Neural crest cell (in vitro differentiated cells): ENCODE results near the gene CLIC6. TPM values are rescaled to one million over a fixed set of nuclear protein-coding genes. Genes with fewer than 3 reads are reported as not detected.

ENCODE experiments used
- DNase-seq: peaks from one replicate; pipeline ENCODE4 v3.0.0; 2021; ENCODE audit warnings: low read depth, mixed read lengths, low spot score
- H3K27ac Mint-ChIP-seq: one replicate; pipeline ENCODE4 v1.8.0; 2021; ENCODE audit warnings: mild to moderate bottlenecking, mixed read lengths; ENCODE audit not compliant: unreplicated experiment
- H3K27me3 Mint-ChIP-seq: 2 replicates; pipeline ENCODE4 v1.8.0; 2021; ENCODE audit warnings: low read depth, mild to moderate bottlenecking, mixed read lengths
- H3K36me3 Mint-ChIP-seq: 2 replicates; pipeline ENCODE4 v1.8.0; 2021; ENCODE audit warnings: low read depth, mild to moderate bottlenecking, mixed read lengths
- H3K4me1 Mint-ChIP-seq: 2 replicates; pipeline ENCODE4 v1.8.0; 2021; ENCODE audit warnings: mixed read lengths
- H3K4me3 Mint-ChIP-seq: one replicate; pipeline ENCODE4 v1.8.0; 2021; ENCODE audit warnings: mild to moderate bottlenecking, mixed read lengths
- H3K9me3 Mint-ChIP-seq: 2 replicates; pipeline ENCODE4 v1.8.0; 2021; ENCODE audit warnings: mixed read lengths
- total RNA-seq: library from RNA; stranded (reverse); gene quantifications from 2 replicates; pipeline ENCODE4 v1.2.1, GENCODE V29; 2021
- TF ChIP-seq, protein P1 (sequence below): fragments of 200-600 bp; sonication (generic); conservative IDR thresholded peaks from 2 replicates; pipeline ENCODE4 v1.5.0; 2021; ENCODE audit warnings: antibody characterized with exemption, mild to moderate bottlenecking

The CLIC6 gene
- total RNA-seq, 1 donor from 2014 or later: 0.19 TPM

GRCh38 chr21:34679051-34679450 is 10.3 kb downstream of the CLIC6 start:
- no peak for DNase-seq
- no peak overlapping the region for H3K27ac Mint-ChIP-seq
- peaks cover 4% of the 10 kb centered on the region for H3K36me3 Mint-ChIP-seq
- no peaks in the 10 kb centered on the region for H3K4me1 Mint-ChIP-seq
- peaks cover 39% of the 10 kb centered on the region for H3K27me3 Mint-ChIP-seq
- TF ChIP-seq, protein P1, sequence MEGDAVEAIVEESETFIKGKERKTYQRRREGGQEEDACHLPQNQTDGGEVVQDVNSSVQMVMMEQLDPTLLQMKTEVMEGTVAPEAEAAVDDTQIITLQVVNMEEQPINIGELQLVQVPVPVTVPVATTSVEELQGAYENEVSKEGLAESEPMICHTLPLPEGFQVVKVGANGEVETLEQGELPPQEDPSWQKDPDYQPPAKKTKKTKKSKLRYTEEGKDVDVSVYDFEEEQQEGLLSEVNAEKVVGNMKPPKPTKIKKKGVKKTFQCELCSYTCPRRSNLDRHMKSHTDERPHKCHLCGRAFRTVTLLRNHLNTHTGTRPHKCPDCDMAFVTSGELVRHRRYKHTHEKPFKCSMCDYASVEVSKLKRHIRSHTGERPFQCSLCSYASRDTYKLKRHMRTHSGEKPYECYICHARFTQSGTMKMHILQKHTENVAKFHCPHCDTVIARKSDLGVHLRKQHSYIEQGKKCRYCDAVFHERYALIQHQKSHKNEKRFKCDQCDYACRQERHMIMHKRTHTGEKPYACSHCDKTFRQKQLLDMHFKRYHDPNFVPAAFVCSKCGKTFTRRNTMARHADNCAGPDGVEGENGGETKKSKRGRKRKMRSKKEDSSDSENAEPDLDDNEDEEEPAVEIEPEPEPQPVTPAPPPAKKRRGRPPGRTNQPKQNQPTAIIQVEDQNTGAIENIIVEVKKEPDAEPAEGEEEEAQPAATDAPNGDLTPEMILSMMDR: no peak
- peaks cover 23% of the 10 kb centered on the region for H3K9me3 Mint-ChIP-seq
- H3K4me3 Mint-ChIP-seq: no peak overlapping the region

- H3K4me3 Mint-ChIP-seq: no peak overlapping the region
- peaks cover 6% of the 10 kb centered on the region for H3K27me3 Mint-ChIP-seq
- no peak for DNase-seq
- no peak overlapping the region for H3K27ac Mint-ChIP-seq
- peaks cover 22% of the 10 kb centered on the region for H3K9me3 Mint-ChIP-seq
- TF ChIP-seq, protein P1: no peak
- peaks cover 4% of the 10 kb centered on the region for H3K36me3 Mint-ChIP-seq
- no peaks in the 10 kb centered on the region for H3K4me1 Mint-ChIP-seq
Measured at GRCh38 chr21:34684174-34684876, 15.5 kb downstream of the CLIC6 start.

DNA sequence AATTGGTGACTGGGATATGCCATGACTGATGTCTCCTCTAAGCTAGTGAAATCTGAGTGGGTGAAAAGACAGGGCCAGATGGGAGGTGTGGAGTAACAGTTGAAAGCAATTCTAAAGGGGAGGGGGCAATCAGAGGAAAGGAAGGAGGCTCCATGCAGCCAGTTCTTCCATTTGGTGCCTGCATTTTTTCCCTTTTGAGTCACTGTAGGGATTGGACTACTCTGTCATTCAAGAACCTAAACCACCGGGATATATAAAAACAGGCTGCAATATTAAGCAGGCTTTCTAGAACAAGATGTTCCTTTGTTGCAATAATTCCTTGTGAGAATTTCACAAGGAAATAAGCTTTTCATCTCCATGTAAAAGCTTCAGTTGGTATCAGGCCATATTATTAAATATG is 18.3 kb downstream of the CLIC6 start:
- H3K27ac Mint-ChIP-seq: no peak overlapping the region
- no peaks in the 10 kb centered on the region for H3K36me3 Mint-ChIP-seq
- no peak for DNase-seq
- TF ChIP-seq, protein P1: no peak
- H3K27me3 Mint-ChIP-seq: peaks cover 9% of the 10 kb centered on the region
- no peak overlapping the region for H3K4me3 Mint-ChIP-seq
- peaks cover 7% of the 10 kb centered on the region for H3K9me3 Mint-ChIP-seq
- peaks cover 21% of the 10 kb centered on the region for H3K4me1 Mint-ChIP-seq

DNA sequence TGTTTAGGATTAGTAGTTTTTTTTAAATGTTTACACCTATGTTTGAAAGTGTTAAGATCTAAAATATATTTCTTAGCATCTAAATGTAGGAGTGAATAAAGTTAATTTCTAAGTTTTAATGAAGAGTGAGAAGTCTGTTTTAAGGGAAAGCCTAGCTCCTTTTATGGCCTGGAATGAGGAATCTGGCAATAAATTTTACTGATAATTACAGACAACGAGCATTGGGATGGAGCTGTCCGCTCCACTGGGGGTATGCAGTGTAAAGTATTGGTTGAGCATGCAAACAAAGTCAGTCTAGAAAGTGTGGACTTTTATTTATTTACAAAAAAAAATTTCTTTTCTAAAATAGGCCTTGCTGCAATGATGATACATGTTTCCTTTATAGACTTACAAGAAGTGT is 19.0 kb downstream of the CLIC6 start:
- TF ChIP-seq, protein P1: no peak
- Mint-ChIP-seq H3K4me1 (peaks cover 26% of the 10 kb centered on the region), H3K4me3 (no peak overlapping the region), H3K9me3 (peaks cover 6% of the 10 kb centered on the region), H3K27ac (no peak overlapping the region), H3K36me3 (no peaks in the 10 kb centered on the region), H3K27me3 (peaks cover 9% of the 10 kb centered on the region)
- no peak for DNase-seq

GRCh38 chr21:34688145-34688544 is 19.4 kb downstream of the CLIC6 start:
- Mint-ChIP-seq H3K36me3 (no peaks in the 10 kb centered on the region), H3K27me3 (peaks cover 9% of the 10 kb centered on the region), H3K27ac (no peak overlapping the region), H3K9me3 (peaks cover 6% of the 10 kb centered on the region), H3K4me3 (no peak overlapping the region), H3K4me1 (peaks cover 29% of the 10 kb centered on the region)
- TF ChIP-seq, protein P1: no peak
- DNase-seq: no peak
